DND-41 (cell line): ENCODE measurements around the gene NOX4.

Experiments
- ATAC-seq: fragments of 200-7000 bp; cut with Tn5 transposase; 3 replicates; pipeline ENCODE4 v1.9.1; 2021; ENCODE audit warnings: low read depth; ENCODE audit not compliant: insufficient read depth
- DNase-seq: peaks from one replicate; pipeline ENCODE4 v3.0.0-alpha.2; 2020
- H2AFZ ChIP-seq: 2 replicates; pipeline ENCODE4 v1.6.0; 2012; ENCODE audit warnings: low read depth, low read length
- H3K27ac ChIP-seq: 2 replicates; pipeline ENCODE4 v1.5.1; 2012; ENCODE audit warnings: low read length, inconsistent platforms
- H3K27me3 ChIP-seq: fragments of 200-600 bp; sonication (generic); 2 replicates; pipeline ENCODE4 v1.6.0; 2012; ENCODE audit warnings: low read length, mild to moderate bottlenecking, inconsistent platforms; ENCODE audit not compliant: insufficient read depth, poor library complexity
- H3K36me3 ChIP-seq: 2 replicates; pipeline ENCODE4 v1.5.1; 2012; ENCODE audit warnings: low read length, inconsistent platforms; ENCODE audit not compliant: insufficient read depth
- H3K4me1 ChIP-seq: 2 replicates; pipeline ENCODE4 v1.5.1; 2012; ENCODE audit warnings: mild to moderate bottlenecking, low read length; ENCODE audit not compliant: insufficient read depth
- H3K4me2 ChIP-seq: 2 replicates; pipeline ENCODE4 v1.6.0; 2012; ENCODE audit warnings: mild to moderate bottlenecking, moderate library complexity, low read length, inconsistent platforms; ENCODE audit not compliant: insufficient read depth
- H3K4me3 ChIP-seq, 2 experiments: fragments of 200-600 bp in 1 of 2; shearing (Covaris generic) in 1 of 2; 2 replicates each; pipeline ENCODE4 v1.5.1; 2012 to 2016; ENCODE audit warnings: inconsistent platforms in 2 of 2, low read length in 2 of 2, mild to moderate bottlenecking in 2 of 2, low read depth in 1 of 2, moderate library complexity in 1 of 2
- H3K79me2 ChIP-seq: 2 replicates; pipeline ENCODE4 v1.6.0; 2012; ENCODE audit warnings: low read length, inconsistent platforms; ENCODE audit not compliant: insufficient read depth
- H3K9ac ChIP-seq: 2 replicates; pipeline ENCODE4 v1.6.0; 2012; ENCODE audit warnings: low read depth, mild to moderate bottlenecking, inconsistent platforms, low read length, moderate library complexity
- H3K9me3 ChIP-seq: 2 replicates; pipeline ENCODE4 v1.5.1; 2012; ENCODE audit warnings: low read length, moderate library complexity, mild to moderate bottlenecking, inconsistent platforms; ENCODE audit not compliant: insufficient read depth, severe bottlenecking
- H4K20me1 ChIP-seq: 2 replicates; pipeline ENCODE4 v1.6.0; 2012; ENCODE audit warnings: low read length; ENCODE audit not compliant: insufficient read depth
- CTCF ChIP-seq: IDR thresholded peaks from 2 replicates; pipeline ENCODE4 v1.5.1; 2012; ENCODE audit warnings: borderline replicate concordance, low read length, moderate library complexity, mild to moderate bottlenecking; ENCODE audit not compliant: poor library complexity, severe bottlenecking; ENCODE audit errors: extremely low read depth
- EZH2 ChIP-seq: IDR thresholded peaks from 3 replicates; pipeline ENCODE4 v1.6.1; 2012; ENCODE audit warnings: borderline replicate concordance, low read depth, mild to moderate bottlenecking, moderate library complexity, low read length, inconsistent platforms; ENCODE audit not compliant: severe bottlenecking

Gene NOX4

GRCh38 chr11:89503422-89503821, 12.2 kb upstream of the NOX4 start:
- H2AFZ ChIP-seq, result no peak overlapping the region
- H3K9ac ChIP-seq, result no peak overlapping the region
- no peak overlapping the region for H3K27ac ChIP-seq
- H4K20me1 ChIP-seq, result no peaks in the 10 kb centered on the region
- H3K4me2 ChIP-seq, result no peak overlapping the region
- H3K9me3 ChIP-seq, result no peaks in the 10 kb centered on the region
- TF ChIP-seq EZH2 (no peak), CTCF (no peak)
- H3K4me1 ChIP-seq, result no peaks in the 10 kb centered on the region
- DNase-seq (no peak), ATAC-seq (no peak)
- no peak overlapping the region for H3K4me3 ChIP-seq
- H3K79me2 ChIP-seq, result no peaks in the 10 kb centered on the region
- H3K27me3 ChIP-seq, result no peaks in the 10 kb centered on the region
- H3K36me3 ChIP-seq, result no peaks in the 10 kb centered on the region

- no peaks in the 10 kb centered on the region for H3K9me3 ChIP-seq
- no peak overlapping the region for H3K27ac ChIP-seq
- H2AFZ ChIP-seq, result no peak overlapping the region
- H3K27me3 ChIP-seq, result no peaks in the 10 kb centered on the region
- ATAC-seq, result no peak
- TF ChIP-seq CTCF (no peak), EZH2 (no peak)
- DNase-seq, result no peak
- H3K4me3 ChIP-seq, result no peak overlapping the region
- H3K9ac ChIP-seq, result no peak overlapping the region
- H3K4me1 ChIP-seq, result no peaks in the 10 kb centered on the region
- H3K4me2 ChIP-seq, result no peak overlapping the region
- H3K36me3 ChIP-seq, result no peaks in the 10 kb centered on the region
- no peaks in the 10 kb centered on the region for H4K20me1 ChIP-seq
- no peaks in the 10 kb centered on the region for H3K79me2 ChIP-seq
Observed at GRCh38 chr11:89502301-89502700, 11.1 kb upstream of the NOX4 start.

GRCh38 chr11:89500336-89500735, 9.2 kb upstream of the NOX4 start:
- no peaks in the 10 kb centered on the region for H3K4me1 ChIP-seq
- no peak overlapping the region for H3K9ac ChIP-seq
- no peaks in the 10 kb centered on the region for H3K36me3 ChIP-seq
- H3K4me2 ChIP-seq, result no peak overlapping the region
- H3K27me3 ChIP-seq, result peaks cover 2% of the 10 kb centered on the region
- no peaks in the 10 kb centered on the region for H4K20me1 ChIP-seq
- H3K4me3 ChIP-seq, result no peak overlapping the region
- no peak overlapping the region for H3K27ac ChIP-seq
- ATAC-seq, result no peak
- no peaks in the 10 kb centered on the region for H3K79me2 ChIP-seq
- H3K9me3 ChIP-seq, result no peaks in the 10 kb centered on the region
- TF ChIP-seq EZH2, result no peak
- no peak for TF ChIP-seq CTCF
- no peak overlapping the region for H2AFZ ChIP-seq
- no peak for DNase-seq

GRCh38 chr11:89498845-89499448, 7.8 kb upstream of the NOX4 start:
- H3K9ac ChIP-seq, result no peak overlapping the region
- H3K4me3 ChIP-seq, result no peak overlapping the region
- no peak overlapping the region for H2AFZ ChIP-seq
- no peak overlapping the region for H3K27ac ChIP-seq
- H3K4me2 ChIP-seq, result no peak overlapping the region
- ATAC-seq (no peak), DNase-seq (no peak)
- H4K20me1 ChIP-seq, result no peaks in the 10 kb centered on the region
- no peaks in the 10 kb centered on the region for H3K4me1 ChIP-seq
- no peaks in the 10 kb centered on the region for H3K79me2 ChIP-seq
- no peaks in the 10 kb centered on the region for H3K9me3 ChIP-seq
- no peaks in the 10 kb centered on the region for H3K36me3 ChIP-seq
- TF ChIP-seq EZH2 (no peak), CTCF (peak; percentile 35)
- peaks cover 2% of the 10 kb centered on the region for H3K27me3 ChIP-seq
